ENCODE measurements around the gene NFKB1.

NFKB1 gene

DNA sequence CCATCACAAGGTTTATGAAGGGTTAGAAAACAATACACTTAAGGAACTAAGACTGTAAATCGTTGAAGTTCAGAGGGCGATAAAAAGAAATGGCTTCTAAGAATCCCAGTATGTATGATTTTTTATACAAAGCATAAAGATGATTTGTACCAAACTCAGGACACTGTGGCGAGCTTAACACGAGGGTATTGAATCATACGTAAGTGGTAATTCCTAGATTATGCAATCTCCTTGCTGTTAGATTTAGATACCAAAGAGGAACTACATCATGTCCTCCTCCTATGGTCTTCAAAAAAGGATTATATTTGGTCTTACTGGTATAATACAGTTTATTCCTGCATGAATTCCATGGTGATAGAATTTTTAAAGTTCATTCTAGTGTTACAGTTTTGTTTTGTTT lies 23.9 kb downstream of the NFKB1 start:
- no peak overlapping the region for H3K4me3 ChIP-seq (ENCODE audit: low read length)

GRCh38 chr4:102525504-102525903 lies 24.3 kb downstream of the NFKB1 start:
- no peak for DNase-seq (ENCODE audit: low read depth, low spot score)
- no peak overlapping the region for H3K4me3 ChIP-seq (ENCODE audit: low read length)

More for the DNA sequence above, 23.9 kb downstream of the NFKB1 start:
- no peak for DNase-seq (ENCODE audit: low read depth, low spot score)

- H3K4me3 ChIP-seq (ENCODE audit: low read length): no peak overlapping the region
- no peak for DNase-seq (ENCODE audit: low read depth, low spot score)
These were observed 25.4 kb downstream of the NFKB1 start for GRCh38 chr4:102526532-102526931.

DNA sequence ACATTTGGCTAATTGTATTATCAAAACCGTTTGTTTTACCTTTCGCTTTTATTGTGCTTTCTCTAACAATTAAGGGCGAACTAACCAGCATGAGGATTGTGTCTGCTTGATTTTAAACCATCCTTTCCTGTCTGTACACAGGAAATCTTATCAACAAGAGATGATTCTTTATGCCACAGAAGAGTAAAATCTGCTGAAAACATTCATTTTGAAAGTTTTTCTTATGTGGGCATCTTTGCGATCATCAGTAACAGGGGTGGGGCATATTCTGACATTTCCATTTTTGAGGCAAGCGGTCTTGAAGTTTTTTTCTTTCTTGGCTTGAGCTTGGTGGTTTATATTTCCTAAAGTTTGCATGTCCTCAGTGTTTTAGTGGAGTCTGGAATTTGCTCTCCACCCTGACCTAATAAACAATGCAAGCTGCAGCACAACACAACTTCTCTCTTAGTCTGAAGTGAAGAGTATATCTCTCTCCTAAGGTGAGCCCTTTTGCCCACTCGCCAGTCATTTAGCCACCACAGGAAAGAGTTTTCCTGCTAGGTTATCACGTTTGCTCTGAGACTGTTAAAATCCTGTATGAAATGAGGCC lies 26.6 kb downstream of the NFKB1 start:
- no peak for DNase-seq (ENCODE audit: low read depth, low spot score)
- no peak overlapping the region for H3K4me3 ChIP-seq (ENCODE audit: low read length)

DNA sequence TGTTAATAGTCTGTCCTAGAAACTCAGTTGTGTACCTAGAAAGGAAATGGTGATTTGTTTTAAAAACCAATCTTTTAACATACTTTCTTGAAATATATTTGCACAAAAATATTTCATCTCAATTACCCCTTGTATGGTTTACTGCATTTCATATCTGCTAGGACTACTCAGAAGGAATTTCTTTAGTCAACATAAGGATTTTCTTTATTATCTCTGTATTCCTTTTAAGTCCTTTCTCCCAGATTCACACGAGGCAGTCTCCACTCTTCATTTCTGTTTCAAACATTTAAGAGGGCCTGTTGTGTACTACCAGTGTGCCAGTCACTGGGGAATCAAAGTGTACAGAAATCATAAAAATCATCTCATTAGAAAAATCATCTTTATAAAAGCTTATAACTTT lies 28.8 kb downstream of the NFKB1 start:
- H3K4me3 ChIP-seq (ENCODE audit: low read length): no peak overlapping the region
- no peak for DNase-seq (ENCODE audit: low read depth, low spot score)

DNA sequence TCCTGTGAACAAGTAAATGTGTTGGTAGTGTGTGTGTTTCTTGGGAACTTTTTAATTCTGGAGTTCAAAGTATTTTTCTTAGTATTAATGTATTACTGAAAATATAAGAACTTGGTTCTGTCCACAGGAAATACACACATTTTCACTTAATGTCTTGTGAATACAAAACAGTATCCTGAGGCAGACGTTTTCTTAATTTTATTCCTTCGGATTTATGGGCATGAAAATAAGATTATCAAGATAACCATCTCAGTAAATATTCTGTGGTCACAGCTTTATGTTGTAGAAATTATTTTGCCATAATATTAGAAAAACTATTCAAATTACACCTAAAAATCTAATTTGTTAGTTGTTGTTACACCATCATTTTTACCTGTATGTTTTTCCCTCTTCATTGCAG lies 29.8 kb downstream of the NFKB1 start:
- no peak overlapping the region for H3K4me3 ChIP-seq (ENCODE audit: low read length)
- no peak for DNase-seq (ENCODE audit: low read depth, low spot score)

DNA sequence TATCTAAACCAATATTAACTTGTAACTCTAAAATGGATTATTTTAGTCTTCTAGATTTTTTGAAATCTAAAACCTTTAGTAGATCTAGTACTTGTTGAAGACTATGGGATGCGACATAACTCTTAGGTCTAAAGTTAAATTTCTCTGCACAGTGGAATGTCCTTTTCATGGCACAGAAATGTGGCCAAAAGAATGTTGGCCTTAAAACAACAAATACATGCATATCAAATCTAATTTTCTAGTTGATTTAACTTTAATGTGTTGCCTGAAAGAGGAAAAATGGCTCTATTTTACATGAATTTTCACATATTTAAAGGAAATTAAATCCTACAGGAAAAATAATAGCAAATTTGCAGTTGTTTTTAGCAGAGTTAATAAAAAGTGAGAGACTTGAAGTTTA lies 30.3 kb downstream of the NFKB1 start:
- no peak overlapping the region for H3K4me3 ChIP-seq (ENCODE audit: low read length)
- no peak for DNase-seq (ENCODE audit: low read depth, low spot score)

DNA sequence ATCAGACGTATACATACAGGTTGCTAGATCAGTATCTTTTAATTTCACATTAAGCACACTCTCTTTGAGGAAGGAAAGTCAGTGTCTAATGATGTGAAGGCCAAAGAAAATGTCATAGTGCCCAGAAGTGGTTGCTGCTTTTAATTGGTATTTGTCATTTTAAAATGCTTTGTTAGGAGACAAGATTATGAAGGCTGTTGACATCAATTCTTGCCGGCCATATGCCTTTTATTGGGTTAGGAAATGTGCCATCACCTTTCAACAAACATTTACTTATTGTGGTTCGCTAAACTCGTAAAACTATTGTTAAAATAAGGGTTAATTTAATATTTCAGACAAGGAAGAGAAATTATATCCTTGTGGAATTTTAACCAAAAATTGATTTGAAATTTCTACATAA lies 32.2 kb downstream of the NFKB1 start:
- no peak for DNase-seq (ENCODE audit: low read depth, low spot score)
- H3K4me3 ChIP-seq (ENCODE audit: low read length): no peak overlapping the region

GRCh38 chr4:102533904-102534303 lies 32.7 kb downstream of the NFKB1 start:
- H3K4me3 ChIP-seq (ENCODE audit: low read length): no peak overlapping the region
- DNase-seq (ENCODE audit: low read depth, low spot score): no peak

DNA sequence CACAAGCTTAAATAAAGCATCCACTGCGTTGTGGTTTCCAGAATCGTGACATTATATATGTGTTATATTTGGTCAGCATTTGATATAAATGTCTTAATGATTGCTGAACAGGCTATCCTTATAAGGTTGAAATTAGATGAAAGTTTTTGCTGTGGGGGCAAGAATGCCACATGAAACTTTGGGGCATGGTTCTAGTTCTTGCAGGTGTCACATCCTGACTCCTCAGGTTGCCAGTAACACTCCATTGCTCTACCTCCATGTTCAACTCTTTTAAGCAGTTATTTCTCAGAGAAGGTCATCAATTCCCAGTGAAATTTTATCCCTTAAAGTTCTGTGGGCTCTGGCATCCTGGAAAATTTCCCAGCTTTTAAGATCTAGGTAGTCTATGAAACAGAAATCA lies 33.7 kb downstream of the NFKB1 start:
- no peak for DNase-seq (ENCODE audit: low read depth, low spot score)
- H3K4me3 ChIP-seq (ENCODE audit: low read length): no peak overlapping the region

- DNase-seq (ENCODE audit: low read depth, low spot score): no peak
- no peak overlapping the region for H3K4me3 ChIP-seq (ENCODE audit: low read length)
These were observed 34.4 kb downstream of the NFKB1 start for GRCh38 chr4:102535398-102536082.

- DNase-seq (ENCODE audit: low read depth, low spot score): no peak
These were observed 35.6 kb downstream of the NFKB1 start for GRCh38 chr4:102536768-102537167.

GRCh38 chr4:102537269-102537668 lies 36.1 kb downstream of the NFKB1 start:
- no peak overlapping the region for H3K4me3 ChIP-seq (ENCODE audit: low read length)

More at GRCh38 chr4:102536768-102537167, 35.6 kb downstream of the NFKB1 start:
- no peak overlapping the region for H3K4me3 ChIP-seq (ENCODE audit: low read length)

GRCh38 chr4:102541697-102542096 lies 40.5 kb downstream of the NFKB1 start:
- DNase-seq (ENCODE audit: low read depth, low spot score): no peak
- H3K4me3 ChIP-seq (ENCODE audit: low read length): no peak overlapping the region

More at GRCh38 chr4:102537269-102537668, 36.1 kb downstream of the NFKB1 start:
- DNase-seq (ENCODE audit: low read depth, low spot score): no peak

DNA sequence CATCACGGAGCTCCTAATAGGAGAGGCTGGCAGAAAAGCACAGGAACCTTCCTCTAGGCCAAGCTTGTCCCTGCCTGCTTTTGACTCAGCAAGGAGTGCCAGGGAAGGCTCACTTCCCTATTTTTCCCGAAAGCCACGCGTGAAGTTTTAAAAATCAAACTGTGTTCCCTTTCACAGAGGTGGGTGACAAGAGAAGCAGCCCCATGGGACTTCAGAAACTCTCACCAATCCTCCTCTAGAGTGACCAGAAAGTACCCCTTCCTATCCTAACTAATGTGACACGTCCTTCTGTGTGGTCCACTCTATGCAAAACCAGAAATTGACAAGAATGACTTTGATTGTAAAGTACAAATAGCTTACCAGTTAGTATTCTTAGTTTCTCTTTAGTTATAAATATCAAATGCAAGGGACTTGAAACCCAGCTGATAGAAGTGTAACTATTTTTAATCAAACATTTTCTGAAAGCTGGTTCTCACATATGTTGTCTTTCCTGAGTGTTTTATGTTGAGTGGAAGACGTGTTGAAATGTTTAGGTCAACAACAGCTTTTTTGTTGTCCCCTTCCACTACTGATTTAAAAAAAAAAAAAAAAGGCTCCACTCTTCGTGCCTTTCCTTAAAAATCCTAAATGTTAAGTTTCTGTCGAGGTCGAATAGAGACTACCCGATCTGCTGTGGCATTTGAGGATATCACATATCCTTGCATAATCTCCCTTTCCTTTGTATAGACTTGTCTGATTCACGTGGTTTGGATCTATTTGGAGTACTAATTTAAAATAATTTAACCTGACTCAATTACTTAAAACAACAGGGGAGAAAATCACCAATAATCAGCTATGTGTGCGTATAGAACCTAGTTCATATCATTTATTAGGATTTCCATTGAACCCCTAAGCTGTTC lies 42.1 kb downstream of the NFKB1 start:
- H3K4me3 ChIP-seq (ENCODE audit: low read length): no peak overlapping the region
- DNase-seq (ENCODE audit: low read depth, low spot score): no peak

GRCh38 chr4:102546635-102547034 lies 45.5 kb downstream of the NFKB1 start:
- no peak overlapping the region for H3K4me3 ChIP-seq (ENCODE audit: low read length)
- no peak for DNase-seq (ENCODE audit: low read depth, low spot score)

- H3K4me3 ChIP-seq (ENCODE audit: low read length): no peak overlapping the region
- DNase-seq (ENCODE audit: low read depth, low spot score): no peak
These were observed 46.8 kb downstream of the NFKB1 start for GRCh38 chr4:102547973-102548372.

DNA sequence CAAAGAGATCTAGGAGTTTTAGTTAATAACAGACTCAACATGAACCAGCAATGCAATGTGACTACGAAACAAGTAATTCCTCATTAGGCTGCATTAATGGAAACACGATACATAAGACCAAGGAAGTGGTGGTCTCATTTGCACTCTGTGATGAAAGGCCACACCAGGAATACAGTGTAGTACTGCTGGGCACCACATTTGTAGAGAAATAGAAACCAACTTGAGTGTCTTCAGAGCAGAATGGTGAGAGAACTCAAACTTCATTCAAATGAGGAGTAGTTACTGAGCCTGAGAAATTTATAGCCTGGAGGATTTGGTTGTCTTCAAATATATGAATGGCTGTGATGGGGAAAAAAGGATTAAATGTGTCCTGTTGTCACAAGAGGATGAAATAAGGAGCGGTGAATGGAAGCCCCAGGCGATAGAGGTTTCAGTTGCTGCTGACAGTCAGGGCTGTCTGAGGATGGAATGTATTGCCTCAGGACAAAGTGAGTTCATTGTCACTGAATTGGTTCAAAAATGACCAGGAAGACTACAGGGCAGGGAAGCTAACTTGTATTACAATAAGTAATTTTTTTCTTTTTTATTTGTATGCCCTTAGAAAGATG lies 50.9 kb downstream of the NFKB1 start:
- DNase-seq (ENCODE audit: low read depth, low spot score): no peak
- H3K4me3 ChIP-seq (ENCODE audit: low read length): no peak overlapping the region

DNA sequence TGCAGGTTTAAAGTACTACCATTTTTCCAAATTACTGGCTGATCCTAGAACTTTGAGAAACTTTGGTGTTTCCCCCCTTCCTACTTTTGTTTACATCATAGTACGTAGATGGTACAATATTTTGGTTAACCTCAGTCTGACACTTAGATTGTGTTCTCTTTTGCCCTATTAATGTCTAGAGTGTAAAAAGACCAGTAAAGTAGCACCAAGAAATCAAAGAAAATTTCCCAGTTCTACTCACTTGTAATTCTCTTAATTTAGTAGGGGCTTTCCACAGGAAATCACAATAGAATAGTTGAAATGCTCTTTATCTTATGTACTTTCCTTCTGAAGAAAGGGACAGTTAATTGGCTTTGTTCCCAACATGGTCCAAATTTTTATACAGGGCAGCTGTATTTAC lies 51.6 kb downstream of the NFKB1 start:
- DNase-seq (ENCODE audit: low read depth, low spot score): no peak
- H3K4me3 ChIP-seq (ENCODE audit: low read length): no peak overlapping the region

DNA sequence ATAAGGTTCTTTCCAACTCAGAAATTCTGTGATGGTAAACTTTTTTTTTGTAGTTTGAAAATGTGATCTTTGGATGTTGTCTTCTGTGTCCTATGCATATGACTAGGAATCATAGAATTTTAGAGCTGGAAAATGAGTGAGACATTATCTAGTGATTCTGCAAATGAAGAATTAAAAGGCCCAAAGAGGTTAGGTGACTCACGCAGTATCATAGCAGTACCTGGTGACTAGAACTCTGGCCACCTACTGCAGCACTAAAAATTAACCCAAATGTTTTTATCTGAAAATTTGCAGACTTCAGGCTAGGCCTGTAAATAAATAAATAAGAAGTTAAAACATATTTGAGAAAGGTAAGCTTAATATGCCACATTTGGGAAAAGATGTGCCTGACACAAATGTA lies 52.8 kb downstream of the NFKB1 start:
- no peak overlapping the region for H3K4me3 ChIP-seq (ENCODE audit: low read length)
- no peak for DNase-seq (ENCODE audit: low read depth, low spot score)
